Stimulated activated CD8-positive, alpha-beta memory T cell treated with anti-CD3 and anti-CD28 coated beads, Interleukin-4, amount 100 ng/mL, for 24 hours (primary cell): ENCODE measurements around the gene OBP2A.

Experiments used
- DNase-seq: peaks from one replicate; pipeline ENCODE4 v3.0.0-alpha.2; 2020; ENCODE audit warnings: low read depth

The OBP2A gene

DNA sequence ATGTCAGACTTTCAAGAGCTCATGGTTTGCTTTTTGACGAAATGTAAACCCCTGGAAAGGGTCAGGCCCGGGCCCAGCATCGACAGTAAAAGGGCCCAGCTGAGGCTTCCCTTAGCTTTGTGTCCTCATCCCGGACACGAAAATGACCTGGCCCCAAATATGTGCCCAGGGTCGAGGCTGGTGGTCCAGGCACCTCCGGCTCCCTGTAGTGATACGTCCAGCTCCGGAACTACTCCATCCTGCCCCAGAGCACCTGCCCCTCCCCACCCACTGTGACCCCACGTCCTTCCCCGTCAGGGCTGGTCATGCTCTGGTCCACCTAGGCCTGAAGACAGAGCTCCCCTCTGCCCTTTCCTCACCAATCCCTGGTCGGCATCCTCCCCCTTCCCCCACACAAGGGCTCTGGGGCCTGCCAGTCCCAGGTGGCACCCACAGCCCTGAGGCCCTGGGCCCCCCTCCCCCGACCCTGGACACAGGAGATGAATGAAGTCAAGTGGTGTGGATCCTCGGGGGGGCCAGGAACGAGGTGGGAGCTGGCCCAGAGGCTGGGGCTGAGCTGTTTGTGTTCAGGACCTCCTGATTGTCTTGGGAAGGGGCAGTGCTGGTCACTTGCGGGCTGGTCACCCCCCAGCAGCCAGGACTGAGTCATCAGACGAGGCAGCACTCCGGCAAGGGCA, 6.2 kb downstream of the OBP2A start:
- DNase-seq: no peak

- DNase-seq: no peak
Measured at GRCh38 chr9:135552698-135553171, 6.8 kb downstream of the OBP2A start.

GRCh38 chr9:135554718-135555117, 8.8 kb downstream of the OBP2A start:
- no peak for DNase-seq

GRCh38 chr9:135555203-135555602, 9.3 kb downstream of the OBP2A start:
- no peak for DNase-seq

- DNase-seq: no peak
Measured at GRCh38 chr9:135555910-135556309, 10.0 kb downstream of the OBP2A start.

DNA sequence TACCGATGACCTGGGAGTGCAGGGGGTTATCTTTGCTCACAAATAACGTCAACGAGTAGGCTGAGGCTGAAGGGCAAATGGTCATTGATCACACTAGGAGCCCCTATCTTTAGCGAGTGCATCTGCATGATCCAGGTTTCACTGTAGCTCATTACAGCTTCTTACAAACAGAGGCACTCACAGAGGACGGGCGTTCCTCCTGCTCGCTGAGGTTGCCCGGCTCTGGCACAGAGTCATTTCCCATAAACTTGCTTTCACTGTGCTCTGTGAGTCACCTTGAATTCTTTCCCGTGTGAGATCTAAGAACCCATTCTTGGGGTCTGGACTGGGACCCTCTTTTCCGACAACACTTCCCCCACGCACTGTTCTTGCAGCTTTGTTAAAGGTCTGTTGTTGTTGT, 13.7 kb downstream of the OBP2A start:
- no peak for DNase-seq

DNA sequence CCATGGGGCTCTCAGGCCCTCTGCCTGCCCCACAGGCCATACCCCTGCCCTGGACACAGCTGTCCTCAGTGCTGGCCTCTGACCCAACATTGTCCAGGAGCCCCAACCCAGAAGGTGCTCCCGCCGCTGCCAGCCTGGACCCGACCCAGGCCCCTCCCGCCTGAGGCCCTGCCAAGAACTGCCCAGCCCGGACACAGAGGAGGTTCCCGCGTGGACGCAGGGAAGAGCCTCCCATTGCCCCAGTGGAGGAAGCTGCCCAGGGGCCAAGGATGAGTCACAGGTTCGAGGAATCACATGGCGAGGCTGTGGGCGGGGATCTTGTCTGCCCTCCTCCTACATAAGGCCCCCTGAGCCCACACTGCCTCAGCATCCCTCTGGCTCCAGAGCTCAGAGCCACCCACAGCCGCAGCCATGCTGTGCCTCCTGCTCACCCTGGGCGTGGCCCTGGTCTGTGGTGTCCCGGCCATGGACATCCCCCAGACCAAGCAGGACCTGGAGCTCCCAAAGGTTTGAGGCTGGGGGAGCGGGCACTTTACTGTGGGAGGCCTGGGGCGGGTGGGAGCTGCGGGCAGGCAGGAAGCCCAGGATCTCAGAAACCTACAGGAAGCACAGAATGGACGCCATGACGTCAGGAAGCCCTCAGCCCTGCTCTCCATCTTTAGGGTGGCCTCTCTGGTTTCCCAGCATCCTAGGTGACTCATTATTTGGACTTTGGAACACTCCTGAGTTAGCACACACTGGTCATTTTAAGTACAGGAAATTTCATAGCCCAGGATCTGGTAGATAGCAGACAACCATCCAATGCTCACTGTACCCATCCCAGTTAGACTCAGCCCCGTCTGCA, 15.7 kb downstream of the OBP2A start, which contains the start of gene PAEP:
PAEP (plus strand) TSS at position 366 of the 844 bp plus-strand sequence.
- no peak for DNase-seq

GRCh38 chr9:135562235-135562745, 16.4 kb downstream of the OBP2A start:
- no peak for DNase-seq

DNA sequence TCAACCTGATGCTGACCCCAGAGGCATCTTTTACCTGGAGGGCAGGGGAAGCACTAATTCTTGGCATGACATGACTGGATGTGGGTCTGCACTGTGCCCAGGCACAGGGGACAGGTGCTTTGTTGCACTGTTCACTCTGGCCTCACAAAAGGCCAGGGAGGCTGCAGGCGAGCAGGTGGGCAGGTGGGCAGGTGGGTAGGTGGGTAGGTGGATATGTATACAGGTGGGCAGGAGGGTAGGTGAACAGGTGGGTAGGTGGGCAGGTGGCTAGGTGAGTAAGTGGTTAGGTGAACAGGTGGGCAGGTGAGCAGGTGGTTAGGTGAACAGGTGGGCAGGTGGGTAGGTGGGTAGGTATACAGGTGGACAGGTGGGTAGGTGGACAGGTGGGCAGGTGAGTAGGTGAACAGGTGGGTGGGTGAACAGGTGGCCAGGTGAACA, 17.1 kb downstream of the OBP2A start:
- no peak for DNase-seq

DNA sequence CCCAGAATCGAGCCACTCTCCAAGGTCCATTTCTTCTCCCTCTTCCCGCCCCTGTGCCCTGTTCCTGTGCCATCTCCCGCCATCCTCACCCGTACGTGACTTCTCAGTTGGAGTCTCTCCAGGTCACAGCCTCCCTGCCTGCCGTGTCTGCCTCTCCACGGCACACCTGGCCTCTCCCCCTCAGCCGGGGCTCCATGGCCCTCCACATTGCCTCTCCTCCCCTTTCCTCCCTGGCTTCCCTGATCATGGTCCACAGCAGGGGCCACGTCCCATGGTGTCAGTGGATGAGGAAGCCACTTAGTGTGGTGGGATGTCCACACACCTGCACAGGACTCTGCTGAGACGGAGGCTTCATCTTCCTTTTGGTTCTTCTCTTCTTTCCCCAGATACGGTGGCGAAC, 17.9 kb downstream of the OBP2A start:
- no peak for DNase-seq

DNA sequence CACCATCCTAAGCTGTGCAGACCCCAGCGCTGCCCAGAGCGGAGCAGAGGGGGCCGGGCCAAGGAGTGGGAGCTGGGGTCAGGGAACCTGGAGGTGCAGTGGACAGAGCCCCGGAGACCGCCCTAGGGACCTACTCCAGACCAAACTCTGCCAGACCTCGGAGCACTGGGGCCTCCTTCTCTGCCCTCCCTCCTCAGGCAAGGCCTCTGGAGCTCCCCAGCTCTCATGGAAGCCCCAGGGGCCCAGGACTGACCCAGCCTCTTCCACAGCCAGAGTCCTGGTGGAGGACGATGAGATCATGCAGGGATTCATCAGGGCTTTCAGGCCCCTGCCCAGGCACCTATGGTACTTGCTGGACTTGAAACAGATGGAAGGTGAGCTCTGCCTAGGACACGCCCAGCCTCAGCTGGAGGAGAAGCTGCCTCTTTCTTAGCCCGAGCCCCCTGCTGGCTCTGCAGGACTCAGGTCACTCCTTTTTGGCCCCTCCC, 19.3 kb downstream of the OBP2A start:
- no peak for DNase-seq

GRCh38 chr9:135565636-135566035, 19.7 kb downstream of the OBP2A start:
- no peak for DNase-seq

DNA sequence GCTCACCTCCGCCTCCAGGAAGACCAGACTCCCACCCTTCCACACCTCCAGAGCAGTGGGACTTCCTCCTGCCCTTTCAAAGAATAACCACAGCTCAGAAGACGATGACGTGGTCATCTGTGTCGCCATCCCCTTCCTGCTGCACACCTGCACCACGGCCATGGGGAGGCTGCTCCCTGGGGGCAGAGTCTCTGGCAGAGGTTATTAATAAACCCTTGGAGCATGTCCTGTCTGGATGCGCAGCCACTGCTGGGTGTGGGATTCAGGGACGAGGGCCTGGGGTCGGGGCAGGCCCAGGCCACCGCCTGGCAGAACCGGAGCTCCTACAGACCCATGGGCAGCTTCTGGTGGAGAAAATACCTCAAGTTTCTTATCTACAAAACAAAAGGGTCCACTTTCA, 20.6 kb downstream of the OBP2A start:
- no peak for DNase-seq

GRCh38 chr9:135567311-135567710, 21.4 kb downstream of the OBP2A start:
- no peak for DNase-seq

- no peak for DNase-seq
Measured at GRCh38 chr9:135568026-135568425, 22.1 kb downstream of the OBP2A start.

DNA sequence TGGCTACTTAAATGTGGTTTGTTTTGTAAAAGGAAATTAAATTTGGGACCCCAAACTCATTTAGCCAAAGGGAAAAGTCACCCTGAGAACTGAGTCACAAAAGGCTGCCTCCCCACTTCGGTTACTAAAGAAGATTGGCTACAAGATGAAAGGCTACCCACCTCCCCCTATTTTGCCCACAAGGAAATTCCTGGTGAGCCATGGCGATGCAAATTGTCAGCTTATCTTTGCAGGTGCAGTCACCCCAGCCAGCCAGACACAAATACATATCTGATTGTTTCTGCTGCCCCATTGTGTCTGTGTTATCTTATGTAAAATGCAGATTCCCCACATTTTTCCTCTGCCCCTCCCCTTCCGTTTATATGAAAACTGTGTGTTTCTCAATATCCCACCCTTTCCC, 24.5 kb downstream of the OBP2A start:
- DNase-seq: no peak

- DNase-seq: no peak
Measured at GRCh38 chr9:135572233-135572632, 26.3 kb downstream of the OBP2A start.

GRCh38 chr9:135573124-135573523, 27.2 kb downstream of the OBP2A start:
- DNase-seq: no peak

DNA sequence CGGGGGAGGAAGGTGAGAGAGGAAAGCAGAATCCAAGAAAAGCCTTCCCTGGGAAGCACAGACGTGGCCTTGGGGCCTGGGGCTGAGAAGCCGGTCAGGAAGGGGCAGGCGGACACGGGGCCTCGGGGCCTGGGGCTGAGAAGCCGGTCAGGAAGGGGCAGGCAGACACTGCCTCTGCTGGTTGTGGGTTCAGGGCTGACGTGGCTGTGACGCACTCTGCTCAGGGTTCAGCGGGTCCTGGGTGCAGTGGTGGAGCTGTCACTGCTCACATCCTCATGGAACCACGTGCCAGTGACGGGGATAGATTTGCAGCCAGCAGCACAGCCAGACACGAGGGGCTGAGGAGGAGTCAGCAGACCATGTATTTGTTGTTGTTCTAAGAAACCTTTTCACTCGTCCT, 28.4 kb downstream of the OBP2A start:
- DNase-seq: no peak

DNA sequence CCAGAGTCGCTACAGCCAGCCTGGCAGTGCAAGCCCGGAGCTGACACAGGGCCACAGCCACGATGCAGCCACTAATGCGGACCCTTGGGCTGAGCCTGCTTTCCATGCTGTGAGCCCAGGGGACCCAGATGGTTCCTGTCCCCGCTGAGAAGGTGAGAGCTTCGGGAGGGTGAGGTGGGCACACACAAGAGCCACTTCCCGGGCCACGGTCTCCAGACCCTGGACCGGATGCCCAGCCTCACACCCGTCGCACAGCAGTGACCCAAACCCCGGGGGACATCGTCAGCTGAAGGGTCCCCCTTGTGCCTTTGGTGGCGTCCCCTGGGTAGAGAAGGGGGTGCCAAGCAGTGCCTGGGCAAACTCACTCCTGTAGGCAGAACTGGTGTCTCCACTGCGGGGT, 29.0 kb downstream of the OBP2A start:
- no peak for DNase-seq

DNA sequence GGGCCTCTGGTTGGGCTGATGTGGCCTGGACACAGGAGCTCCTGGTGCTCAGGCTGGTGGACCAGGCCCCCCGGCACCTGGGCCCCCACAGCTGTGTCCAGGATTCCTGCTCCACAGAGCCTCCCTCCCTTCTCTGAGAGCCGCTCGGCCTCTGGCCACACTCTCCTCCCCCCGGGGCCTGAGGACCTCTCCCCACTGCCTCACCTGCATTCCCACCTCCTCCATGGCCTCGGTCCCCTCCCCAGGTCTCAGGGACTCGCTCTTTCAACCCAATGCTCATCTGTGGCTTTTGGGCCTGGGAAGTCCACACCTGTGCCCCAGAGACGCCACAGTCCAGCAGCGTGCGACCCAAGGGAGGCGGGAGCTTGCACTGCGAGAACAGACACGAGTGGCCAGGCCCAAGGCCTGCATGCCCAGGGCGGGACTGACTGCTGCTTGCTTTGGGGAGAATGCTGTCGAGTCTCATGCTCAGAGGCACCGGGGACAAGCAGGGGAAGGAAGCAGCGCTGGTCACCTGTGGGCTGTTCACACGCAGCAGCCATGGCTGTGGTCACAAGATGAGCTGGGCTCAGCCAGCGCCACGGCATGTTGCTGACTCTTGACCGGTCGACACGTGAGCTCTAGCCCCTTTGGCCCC, 30.2 kb downstream of the OBP2A start:
- no peak for DNase-seq

DNA sequence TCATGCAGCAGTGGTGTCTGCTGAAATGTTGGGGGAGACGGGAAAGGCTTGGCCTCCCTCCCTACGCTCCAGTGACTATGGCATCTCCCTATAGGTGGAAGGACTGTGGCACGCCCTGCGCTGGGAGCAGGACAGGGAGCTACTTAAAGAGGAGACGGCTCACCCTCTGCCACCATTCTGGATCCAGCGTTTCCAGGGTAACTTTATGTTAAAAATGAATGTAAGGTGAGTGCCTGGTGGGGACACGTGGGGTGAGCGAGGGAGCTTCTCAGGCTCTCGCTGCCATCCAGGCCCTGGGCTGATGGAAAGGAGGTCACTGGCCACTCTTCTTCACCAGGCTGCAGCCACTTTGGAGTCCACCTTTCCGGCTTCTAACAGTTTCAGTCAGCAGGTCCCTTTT, 31.3 kb downstream of the OBP2A start:
- DNase-seq: no peak
